LNCaP clone FGC (cell line): ENCODE data around the gene FLCN.

ENCODE experiments used
- DNase-seq: peaks from one replicate; pipeline ENCODE4 v3.0.0-alpha.2; 2011; ENCODE audit warnings: low read depth
- H3K4me3 ChIP-seq: 2 replicates; pipeline ENCODE4 v1.5.1; 2011; ENCODE audit warnings: mild to moderate bottlenecking, low read depth, low read length, control low read depth
- CTCF ChIP-seq: IDR thresholded peaks from 2 replicates; pipeline ENCODE4 v1.5.1; 2012; ENCODE audit warnings: mild to moderate bottlenecking; ENCODE audit not compliant: control insufficient read depth, insufficient read depth; ENCODE audit errors: extremely low read depth

The FLCN gene

GRCh38 chr17:17228521-17229279, 8.3 kb downstream of the FLCN start:
- no peak for DNase-seq
- H3K4me3 ChIP-seq, result no peak overlapping the region
- no peak for TF ChIP-seq CTCF

- TF ChIP-seq CTCF, result no peak
- DNase-seq, result peak; percentile 98
- no peak overlapping the region for H3K4me3 ChIP-seq
Observed at GRCh38 chr17:17227608-17228520, 9.1 kb downstream of the FLCN start.

- DNase-seq, result no peak
- H3K4me3 ChIP-seq, result no peak overlapping the region
- TF ChIP-seq CTCF, result no peak
Observed at GRCh38 chr17:17226451-17227265, 10.3 kb downstream of the FLCN start.

- DNase-seq, result no peak
- TF ChIP-seq CTCF, result no peak
- H3K4me3 ChIP-seq, result no peak overlapping the region
Observed at GRCh38 chr17:17225901-17226300, 11.1 kb downstream of the FLCN start.

GRCh38 chr17:17224137-17224536, 12.8 kb downstream of the FLCN start:
- DNase-seq, result no peak
- no peak for TF ChIP-seq CTCF
- H3K4me3 ChIP-seq, result no peak overlapping the region

GRCh38 chr17:17223736-17224135, 13.2 kb downstream of the FLCN start:
- H3K4me3 ChIP-seq, result no peak overlapping the region
- no peak for DNase-seq
- no peak for TF ChIP-seq CTCF
